HG03097 (cell line): ENCODE measurements around the gene ATXN7L1.

Experiments
- ATAC-seq: cut with Tn5 transposase; IDR thresholded peaks from one replicate; pipeline ENCODE4 v1.9.1; 2021; ENCODE audit not compliant: unreplicated experiment, low FRiP score

Gene ATXN7L1

DNA sequence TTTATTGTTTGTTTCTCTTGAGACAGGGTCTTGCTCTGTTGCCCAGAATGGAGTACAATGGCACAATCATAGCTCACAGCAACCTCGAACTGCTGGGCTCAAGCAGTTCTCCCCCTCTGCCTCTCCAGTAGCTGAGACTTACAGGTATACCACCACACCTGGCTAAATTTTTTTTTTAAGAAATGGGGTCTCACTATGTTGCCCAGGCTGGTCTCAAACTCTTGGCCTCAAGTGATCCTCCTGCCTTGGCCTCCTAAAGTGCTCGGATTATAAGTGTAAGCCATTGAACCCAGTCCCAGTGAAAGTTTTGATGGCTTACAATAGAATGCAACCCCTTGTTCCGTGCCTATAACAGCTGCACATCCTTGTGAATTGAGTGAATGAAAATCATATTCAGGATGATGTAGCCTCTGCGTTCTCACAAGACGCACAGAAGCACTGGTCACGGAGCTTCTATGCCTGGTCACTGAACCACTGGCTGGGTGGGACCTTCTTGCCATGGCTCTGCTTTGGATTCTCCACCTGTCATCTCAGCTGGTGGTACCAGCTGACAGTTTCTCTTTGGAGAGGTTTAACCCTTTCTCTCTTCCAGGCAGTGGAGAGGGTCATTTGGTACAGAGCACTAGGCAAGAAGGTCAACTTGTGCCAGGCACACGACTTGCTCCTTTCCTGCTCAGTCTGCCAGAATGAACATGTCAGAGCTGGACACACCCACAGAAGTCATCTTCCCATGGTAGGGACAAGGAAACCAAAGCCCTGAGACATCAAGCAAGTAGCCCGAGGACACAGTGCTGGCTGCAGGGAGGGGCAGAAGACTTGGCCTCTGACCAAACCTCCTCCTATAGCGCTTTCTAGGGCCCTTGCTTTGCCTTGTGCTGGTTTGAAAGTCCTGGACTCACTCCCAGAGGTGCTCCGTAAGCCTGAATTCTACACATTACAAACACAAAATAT, 89.6 kb downstream of the ATXN7L1 start:
- ATAC-seq = no peak

DNA sequence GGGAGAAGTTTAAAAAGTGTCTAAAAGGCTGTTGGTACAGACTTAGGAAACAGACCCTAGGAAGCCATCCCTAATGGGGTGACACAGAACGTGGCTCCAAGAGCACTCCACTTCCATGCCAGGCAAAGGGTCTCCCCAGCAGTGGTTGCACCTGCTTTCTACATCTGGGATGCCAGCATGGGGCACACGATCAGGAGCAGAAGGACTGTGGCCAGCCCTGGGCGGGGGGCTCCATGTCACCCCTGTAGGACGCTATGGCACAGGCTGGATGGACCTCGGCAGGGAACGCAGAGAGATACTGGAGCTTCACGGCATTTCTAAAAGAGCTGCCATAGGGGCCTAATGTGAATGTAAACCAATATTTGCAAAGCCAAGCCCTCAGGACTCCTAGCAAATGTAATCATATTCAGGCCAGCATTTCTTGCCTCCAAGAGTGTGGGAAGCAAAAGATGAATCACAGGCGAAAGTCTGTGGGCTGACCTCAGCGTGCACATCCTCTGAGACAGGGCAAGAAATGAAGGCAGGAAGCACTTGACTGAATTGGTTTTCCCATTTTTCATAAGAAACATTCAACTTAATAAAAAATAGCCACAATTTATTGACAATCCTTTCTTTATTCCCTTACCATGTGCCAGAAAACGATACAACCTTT, 93.9 kb downstream of the ATXN7L1 start:
- no peak for ATAC-seq

DNA sequence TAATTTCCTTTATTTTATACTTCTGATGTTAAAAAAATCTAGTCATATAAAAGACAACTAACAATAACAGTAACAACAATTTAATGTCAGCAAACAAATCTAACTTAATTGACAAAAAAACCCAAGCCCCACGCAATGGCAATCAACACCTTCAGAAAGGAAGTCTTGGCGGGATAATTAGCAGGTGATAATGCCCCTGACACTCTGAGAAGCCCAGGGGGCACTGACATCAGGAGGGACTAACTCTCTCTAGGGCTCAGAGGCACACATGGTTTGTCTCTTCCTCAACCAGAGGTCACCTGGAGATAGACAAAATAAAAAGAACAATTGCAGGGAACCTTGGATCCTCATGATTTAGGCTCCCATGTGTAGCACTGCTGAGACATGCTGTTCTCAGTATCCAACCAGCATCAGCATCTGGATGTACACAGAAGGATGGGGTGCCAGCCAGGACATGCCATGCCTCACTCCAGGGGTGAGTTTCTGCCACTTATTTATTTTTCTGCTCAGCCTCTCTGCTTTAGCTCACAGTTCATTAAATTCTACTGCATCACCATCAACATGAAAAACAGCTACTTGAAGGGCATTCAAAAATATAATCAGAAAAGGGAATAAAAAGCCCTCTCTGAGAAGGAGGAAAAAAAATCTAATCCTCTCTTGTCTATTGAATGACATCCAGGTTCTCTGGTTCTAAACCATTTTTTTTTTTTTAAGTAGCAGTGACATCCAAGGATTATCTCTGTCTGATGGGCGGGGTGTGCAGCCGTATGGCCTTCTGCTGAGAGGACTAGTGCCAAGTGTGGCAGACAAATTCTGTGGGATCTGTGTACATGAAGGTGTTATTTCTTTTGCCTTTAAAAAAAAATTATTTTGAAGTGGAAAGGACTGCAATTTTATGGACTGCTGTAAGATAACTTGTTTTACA, 96.3 kb downstream of the ATXN7L1 start:
- no peak for ATAC-seq

DNA sequence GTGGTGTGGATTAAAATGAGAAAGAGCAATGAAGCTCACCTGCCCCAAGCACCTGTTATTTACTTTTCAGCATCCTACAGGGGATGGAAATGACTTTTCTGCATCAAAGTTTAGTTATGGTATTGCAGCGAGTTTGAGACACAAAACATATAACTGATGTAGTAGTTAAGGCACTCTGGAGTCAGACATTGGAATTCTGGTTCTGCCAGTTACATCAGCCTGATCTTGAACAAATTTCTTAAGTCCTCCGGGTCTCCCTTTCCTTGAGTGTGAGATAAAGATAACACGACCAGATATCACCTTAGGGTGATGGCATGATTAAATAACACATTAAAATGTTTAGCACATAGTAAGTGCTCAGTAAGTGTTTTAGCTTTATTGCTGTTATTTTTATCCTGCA, 97.4 kb downstream of the ATXN7L1 start:
- no peak for ATAC-seq

DNA sequence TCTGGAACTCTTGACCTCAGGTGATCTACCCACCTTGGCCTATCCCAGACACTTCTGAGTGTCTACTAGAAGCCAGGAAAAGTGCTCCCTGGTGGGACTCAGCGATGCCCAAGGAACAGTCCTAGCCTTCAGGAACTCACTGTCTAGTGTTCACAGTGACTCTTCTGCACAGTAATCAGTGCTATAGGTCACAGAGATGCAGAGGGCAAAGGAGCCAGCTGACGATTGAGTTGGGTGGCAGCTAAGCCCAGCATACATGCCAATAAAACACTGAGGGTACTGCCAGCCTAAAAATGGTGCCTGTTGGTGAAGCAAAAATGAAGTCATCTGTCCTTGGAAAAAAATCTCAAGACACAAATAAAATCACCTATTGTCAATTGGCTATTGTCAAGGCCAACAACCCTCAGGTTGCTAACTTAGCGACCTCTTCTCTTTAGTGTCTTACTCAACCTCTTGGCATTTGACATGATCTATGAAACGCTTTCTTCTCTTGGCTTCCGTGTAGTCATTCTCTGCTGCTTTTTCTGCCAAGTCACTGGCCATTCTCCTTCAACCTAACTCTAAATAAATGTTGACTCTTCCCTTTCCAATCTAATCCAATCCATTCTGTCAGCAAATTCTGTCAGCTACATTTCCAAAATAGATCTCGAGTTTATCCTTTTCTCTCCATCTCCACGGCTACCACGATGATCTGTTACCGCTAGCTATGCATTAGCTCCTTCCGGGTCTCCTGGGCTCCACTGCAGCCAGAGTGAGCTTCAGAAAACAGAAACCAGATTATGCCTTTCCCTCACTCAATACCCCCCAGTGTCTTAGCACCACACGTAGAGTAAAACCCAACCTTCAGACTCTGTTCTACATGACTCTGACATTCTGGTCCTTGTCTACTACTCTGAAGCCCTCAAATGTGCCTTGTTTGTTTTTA, 99.2 kb downstream of the ATXN7L1 start:
- no peak for ATAC-seq

DNA sequence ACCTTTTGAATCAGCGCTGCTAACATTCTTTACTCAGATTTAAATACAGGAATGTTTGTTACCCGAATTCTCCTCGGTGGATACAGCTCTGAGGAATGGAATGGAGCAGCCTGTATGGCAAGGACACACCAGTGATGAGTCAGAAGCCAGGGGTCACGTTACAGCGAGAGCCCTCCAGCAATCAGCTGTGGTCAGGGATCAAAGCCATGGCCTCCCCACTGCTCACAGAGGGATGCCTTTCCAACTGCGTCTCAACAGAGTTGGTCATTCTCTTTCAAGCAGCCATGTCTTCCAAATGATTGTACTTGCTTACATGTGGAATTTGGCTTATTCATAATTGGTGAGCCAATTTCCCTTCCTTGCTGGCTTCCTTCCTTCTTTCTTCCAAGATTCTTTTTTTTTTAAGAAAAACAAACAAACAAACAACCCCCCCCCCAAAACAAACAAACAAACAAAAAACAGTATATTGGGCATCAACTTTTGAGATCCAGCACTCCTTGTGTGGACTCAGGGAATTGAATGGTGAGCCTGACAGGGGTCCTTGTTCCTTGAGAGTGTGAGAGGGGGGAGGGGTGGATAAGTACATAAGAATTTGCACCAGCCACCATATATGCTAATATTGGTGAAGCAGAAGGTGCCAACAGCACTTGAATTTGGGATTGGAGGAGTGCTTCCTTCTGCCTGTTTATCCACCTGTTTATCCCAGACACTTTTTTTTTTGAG, 100.2 kb downstream of the ATXN7L1 start:
- no peak for ATAC-seq

DNA sequence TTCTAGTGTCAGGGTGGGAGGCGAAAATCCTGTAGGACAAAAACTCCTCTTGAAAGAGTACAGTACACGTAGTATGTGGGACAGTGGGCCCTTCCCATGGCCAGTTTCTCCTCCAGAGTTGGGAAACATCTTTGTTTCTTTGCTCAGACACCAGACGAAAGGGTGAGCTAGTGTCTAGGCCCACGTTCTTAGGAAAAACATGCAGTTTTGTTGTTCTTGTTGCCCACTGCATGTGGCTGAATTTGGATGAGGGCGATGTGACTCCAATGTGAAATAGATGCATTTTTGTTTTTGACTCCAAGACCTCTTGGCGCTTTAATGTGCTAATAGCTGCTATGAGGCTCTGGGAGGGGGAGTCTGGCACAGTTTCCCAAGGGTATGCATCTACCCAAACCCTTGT, 100.8 kb downstream of the ATXN7L1 start:
- ATAC-seq = no peak

DNA sequence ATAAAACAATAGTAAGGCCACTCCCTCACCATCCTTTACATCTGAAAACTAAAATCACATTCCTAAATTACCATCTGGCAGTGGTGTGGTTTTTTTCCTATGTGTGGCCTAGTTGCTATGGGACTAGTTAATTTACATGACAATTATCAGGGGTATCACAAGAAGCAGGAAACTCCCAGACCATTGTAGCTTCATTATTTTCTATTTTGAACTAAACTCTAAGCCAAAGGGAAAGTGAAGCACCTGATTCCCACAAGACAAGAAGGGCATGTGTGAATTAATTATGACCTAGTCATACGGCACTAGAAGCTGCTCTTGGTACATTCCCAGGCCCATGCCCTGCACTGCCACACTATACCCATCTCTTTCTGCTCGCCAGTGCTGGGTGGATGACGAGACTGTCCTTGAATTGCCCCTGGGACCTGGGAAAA, 103.4 kb downstream of the ATXN7L1 start:
- no peak for ATAC-seq

DNA sequence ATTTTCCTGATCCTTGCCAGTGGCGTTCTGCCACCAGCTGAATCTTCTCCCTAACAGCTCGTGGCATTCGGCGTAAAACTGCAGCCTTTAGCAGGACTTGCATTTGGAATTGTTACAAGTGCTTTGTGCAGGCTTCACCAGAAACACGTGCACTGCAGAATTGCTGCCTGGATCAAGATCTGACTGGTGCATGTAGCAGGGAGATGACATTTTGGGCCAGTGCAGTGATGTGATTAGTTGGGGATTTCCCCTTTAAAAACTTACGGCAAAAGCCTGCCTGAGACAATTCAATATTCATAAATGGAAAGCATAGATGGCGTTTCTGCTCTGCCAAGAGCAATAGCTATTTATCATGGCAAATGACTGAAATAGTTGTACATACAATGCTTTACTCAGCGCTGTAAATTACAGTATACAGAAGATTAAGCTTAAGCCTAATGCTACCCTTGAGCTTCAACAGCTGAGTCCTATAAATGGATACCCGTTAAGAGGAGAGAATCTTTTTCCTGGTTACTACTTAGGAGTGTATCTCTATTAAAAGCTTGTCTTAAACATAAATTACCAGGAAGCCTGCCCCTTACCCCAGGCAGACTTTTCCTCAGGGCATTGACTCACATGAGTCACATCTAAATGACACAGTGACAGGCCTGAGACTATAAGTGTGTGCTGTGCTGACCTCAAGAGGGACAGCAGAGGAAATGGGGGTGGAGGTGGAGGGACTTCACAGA, 106.3 kb downstream of the ATXN7L1 start:
- no peak for ATAC-seq

DNA sequence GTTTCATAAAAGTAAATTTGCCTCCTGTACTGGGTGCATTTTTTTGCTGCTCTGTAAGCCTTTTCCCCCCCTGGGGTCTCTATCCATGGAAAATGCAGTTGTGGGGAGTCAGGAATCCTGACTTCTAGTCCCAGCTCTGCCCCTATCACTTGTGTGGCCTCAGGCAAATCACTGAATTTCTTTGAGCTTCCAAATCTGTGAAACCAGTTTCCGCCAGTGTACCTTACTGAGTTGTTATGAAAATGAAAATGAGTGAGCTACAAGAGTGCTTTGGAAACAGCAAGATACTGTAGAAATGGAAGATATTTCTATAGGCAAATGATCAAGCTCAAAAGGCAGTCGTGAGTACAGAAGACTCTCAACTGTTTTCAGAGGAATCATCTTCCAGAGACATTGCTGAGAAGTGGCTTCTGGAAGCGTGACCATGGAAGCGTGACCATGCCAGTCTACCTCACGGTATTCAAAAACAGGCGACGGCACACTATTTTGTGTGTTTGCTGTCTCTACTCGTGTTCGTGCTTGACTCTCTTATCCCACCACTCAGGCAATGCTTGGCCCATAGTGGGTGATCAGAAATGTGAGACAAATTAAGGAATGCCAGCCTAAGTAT, 107.4 kb downstream of the ATXN7L1 start:
- no peak for ATAC-seq

DNA sequence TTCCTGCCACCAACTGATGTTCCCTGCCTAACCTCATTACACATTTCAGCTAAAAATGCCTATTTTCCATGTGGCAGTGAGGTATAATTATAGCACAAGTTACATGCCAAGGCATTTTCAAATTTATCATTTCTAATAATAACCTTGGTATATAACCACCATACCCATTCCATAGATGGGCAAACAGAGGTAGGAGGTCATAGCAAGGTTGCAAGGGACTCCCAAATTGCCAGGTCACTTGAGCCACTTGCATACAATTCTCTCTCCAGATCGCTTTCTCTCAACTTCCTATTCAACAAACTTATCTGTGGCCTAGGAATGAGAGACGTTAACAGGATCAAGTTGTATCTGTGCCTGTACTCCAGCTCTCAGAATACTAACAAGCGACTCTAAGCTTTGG, 108.3 kb downstream of the ATXN7L1 start:
- no peak for ATAC-seq

DNA sequence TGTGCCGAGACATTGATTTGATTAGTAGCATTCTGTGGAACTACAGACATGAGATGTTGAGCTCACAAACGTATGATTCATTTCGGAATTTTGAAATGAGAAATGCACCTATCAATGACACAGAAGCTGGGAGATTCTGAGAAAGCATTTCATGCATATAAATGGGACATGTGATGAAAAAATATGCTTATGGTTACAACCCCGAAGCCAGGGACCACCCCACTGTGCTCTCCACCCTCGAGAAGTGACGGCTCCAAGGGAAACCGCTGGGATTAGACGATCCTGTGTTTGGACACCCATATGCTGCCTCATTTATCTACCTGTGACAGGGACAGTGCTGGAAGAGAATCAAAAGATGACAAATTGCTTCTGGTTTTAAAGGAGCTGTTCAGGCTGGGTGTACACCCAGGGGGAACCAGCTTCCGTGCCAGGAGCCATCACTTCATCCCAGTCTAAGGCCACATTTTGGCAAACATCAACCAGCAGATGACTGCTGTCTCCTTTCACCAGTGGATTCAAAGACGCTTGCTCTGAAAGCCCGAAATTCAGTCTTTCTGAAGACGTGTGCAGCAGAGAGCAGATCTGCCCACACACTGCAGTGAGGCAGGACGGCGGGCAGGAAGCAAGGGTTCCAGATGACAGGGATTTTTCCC, 109.9 kb downstream of the ATXN7L1 start:
- no peak for ATAC-seq

DNA sequence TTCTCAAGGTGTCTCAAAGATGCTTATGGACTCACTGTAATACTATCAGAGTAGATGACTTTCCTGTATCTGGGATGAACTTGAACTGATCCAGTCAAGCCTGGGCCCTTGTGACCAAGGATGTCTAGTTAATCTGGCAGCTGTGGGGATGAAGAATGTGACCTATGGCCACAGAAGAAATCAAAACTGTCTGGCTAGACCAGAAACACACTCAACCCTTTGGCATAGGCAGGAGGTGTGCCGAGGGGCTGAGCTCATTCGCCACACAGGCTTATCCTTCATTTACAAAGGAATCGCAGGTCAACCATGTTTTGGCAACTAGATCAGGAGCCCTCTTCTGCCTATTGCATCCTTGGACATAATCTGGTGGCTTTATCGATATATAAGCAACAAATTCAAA, 110.6 kb downstream of the ATXN7L1 start:
- ATAC-seq = no peak

DNA sequence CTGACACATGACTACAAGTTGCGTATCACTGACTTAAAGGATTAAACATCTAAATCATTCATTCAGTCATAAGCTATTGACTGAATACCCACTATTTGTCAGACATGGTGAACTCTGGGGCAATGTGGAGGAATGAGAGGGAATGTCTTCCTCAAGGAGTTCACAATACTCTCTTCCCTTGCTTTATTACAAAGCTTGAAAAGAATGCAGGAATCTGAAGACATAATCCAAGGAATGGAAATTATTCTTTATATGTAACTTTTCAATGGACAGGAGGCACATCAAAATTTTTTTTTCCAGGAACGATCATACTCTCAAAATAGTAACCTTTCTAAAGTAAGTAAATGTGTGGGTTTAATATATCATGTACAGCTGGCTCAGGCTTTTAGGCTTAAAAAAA, 111.9 kb downstream of the ATXN7L1 start:
- no peak for ATAC-seq

DNA sequence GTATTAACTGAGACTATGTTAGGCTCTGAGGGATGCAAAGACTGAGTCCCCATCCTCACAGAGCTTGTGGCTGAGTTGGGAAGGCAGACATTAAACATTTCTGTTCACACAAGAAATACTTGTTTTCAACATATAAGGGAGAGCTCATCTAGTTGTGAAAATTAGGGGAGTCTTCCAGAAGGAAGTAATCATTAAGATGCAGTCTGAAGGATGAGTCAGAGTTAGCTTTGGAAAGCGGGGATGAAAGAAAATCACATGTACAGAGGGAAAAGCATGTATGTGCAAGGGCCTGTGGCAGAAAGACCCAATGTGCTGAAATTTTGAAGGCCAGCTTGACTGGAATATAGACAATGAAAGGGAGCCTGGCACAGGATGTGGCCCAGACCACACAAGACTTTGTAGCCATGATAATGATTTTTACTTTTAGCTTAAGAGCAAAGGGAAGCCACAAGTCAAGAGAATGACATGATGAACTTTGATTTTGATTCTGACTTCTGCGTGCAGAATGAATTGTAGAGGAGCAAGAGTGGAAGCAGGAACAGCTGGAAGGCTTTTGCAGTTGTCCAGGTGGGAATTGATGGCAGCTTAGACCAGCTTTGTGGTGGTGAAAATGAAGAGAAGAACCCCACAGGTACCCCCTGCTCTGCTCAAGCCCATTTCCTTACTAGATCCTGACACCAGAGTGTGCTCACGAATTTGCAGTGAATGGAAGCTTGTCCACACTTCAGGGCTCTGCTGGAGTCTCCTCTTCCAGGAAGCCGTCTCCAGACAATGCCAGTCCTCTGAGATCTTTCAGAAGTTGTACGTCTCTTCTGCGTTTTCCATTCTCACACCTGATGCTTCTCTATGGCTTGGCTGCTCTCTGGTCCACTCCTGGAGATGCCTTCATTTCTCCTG, 115.6 kb downstream of the ATXN7L1 start:
- ATAC-seq = no peak

DNA sequence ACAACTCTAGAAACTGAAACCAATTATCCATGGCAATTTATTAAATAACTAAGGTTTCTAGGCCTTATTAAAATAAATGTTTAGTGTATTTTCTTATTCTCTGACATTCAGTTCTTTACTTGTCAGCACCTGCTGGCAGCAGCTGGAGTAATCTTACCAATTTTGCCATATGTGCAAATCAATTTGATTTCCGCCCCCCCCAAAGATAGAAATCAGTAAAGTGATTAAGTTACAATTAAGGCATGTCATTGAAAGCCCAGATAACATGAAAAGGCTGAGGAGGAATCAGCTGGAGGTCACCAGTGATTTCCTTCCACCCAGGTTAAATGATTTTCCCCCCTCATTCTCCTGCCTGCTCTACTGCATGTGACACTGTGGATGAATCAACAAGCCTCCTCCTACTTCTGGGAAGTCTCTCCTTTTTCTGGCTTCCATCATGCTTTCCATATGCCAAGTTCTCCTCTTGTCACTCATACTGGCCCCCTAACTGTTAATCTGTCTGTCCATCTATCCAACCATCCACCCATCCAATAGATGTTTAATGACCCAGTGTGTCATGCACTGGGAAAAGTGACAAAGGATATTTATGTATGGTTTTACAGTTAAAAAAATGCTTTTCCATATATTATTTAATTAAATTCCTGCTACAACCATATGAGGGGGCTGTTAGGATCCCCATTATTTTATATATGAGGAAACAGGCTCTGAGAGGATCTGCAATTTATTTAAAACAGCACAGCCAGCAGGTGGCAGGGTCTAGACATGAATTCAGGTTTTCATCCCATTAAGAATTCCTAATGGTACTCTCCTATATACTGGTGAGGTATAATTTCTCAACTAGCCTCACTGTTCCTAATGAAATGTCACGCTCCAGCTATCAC, 116.5 kb downstream of the ATXN7L1 start:
- ATAC-seq = no peak
